IMR-90 (cell line): ENCODE measurements around the gene PRKCE. TPM values are rescaled to one million over a fixed set of nuclear protein-coding genes. Genes with fewer than 3 reads are reported as not detected.

ENCODE experiments used
- ATAC-seq: fragments of 200-7000 bp; cut with Tn5 transposase; 2 replicates; pipeline ENCODE4 v1.9.1; 2020; ENCODE audit warnings: low read depth, mild to moderate bottlenecking, moderate library complexity
- BruUV-seq: library from RNA; stranded (reverse); fragments of 400-500 nt; replicated peaks from 2 replicates; lab custom pipeline; 2021; lab: Mats Ljungman, UMichigan
- CTCF ChIA-PET: fragments of 300-600 bp; formaldehyde crosslinking; extraction: SDS; loops from one replicate; lab custom pipeline; 2021; ENCODE audit warnings: antibody characterized with exemption; lab: Yijun Ruan, JAX
- POLR2A ChIA-PET: fragments of 300-600 bp; sonication (Branson Sonifier 250); formaldehyde crosslinking; loops from one replicate; lab custom pipeline; 2022; ENCODE audit warnings: antibody characterized with exemption; ENCODE audit not compliant: unreplicated experiment; lab: Charles Lee
- DNase-seq: peaks from one replicate; pipeline ENCODE4 v3.0.0; 2013
- H2AFZ ChIP-seq: replicated peaks from 2 replicates; pipeline ENCODE3; 2013; ENCODE audit warnings: low read length, mild to moderate bottlenecking; ENCODE audit not compliant: poor library complexity
- H2AK5ac ChIP-seq: 2 replicates; pipeline ENCODE4 v1.6.1; 2013; ENCODE audit warnings: low read depth, low read length, inconsistent platforms
- H2AK9ac ChIP-seq: replicated peaks from 2 replicates; pipeline ENCODE3; 2013; ENCODE audit warnings: mild to moderate bottlenecking, low read depth, low read length, moderate library complexity; ENCODE audit not compliant: poor library complexity
- H2BK120ac ChIP-seq: 2 replicates; pipeline ENCODE4 v1.6.1; 2013; ENCODE audit warnings: low read depth, low read length, inconsistent platforms
- H2BK15ac ChIP-seq: 3 replicates; pipeline ENCODE4 v1.6.1; 2013; ENCODE audit warnings: low read depth, low read length, inconsistent platforms
- H2BK20ac ChIP-seq: 2 replicates; pipeline ENCODE4 v1.6.1; 2013; ENCODE audit warnings: low read depth, mild to moderate bottlenecking, inconsistent platforms, low read length, moderate library complexity
- H2BK5ac ChIP-seq: 2 replicates; pipeline ENCODE4 v1.6.1; 2013; ENCODE audit warnings: mild to moderate bottlenecking, low read depth, low read length, inconsistent platforms; ENCODE audit not compliant: poor library complexity, severe bottlenecking
- H3K14ac ChIP-seq: replicated peaks from 2 replicates; pipeline ENCODE4 v1.6.1; 2013; ENCODE audit warnings: low read depth, low read length, inconsistent platforms
- H3K18ac ChIP-seq: 2 replicates; pipeline ENCODE4 v1.6.1; 2013; ENCODE audit warnings: low read depth, low read length, control low read depth
- H3K23ac ChIP-seq: 2 replicates; pipeline ENCODE4 v1.6.1; 2013; ENCODE audit warnings: low read depth, low read length, inconsistent platforms
- H3K27ac ChIP-seq: 2 replicates; pipeline ENCODE4 v1.5.1; 2013; ENCODE audit warnings: mild to moderate bottlenecking, control low read depth, low read length; ENCODE audit not compliant: insufficient read depth
- H3K27me3 ChIP-seq: 2 replicates; pipeline ENCODE4 v1.6.1; 2013; ENCODE audit warnings: low read length; ENCODE audit not compliant: control insufficient read depth, insufficient read depth
- H3K36me3 ChIP-seq: 2 replicates; pipeline ENCODE4 v1.6.1; 2013; ENCODE audit warnings: low read length, mixed read lengths; ENCODE audit not compliant: control insufficient read depth, insufficient read depth
- H3K4ac ChIP-seq: 2 replicates; pipeline ENCODE4 v1.6.1; 2013; ENCODE audit warnings: low read depth, low read length, inconsistent platforms
- H3K4me1 ChIP-seq: 2 replicates; pipeline ENCODE4 v1.6.1; 2013; ENCODE audit warnings: low read length, mixed read lengths; ENCODE audit not compliant: control insufficient read depth, insufficient read depth
- H3K4me2 ChIP-seq: 2 replicates; pipeline ENCODE4 v1.6.1; 2013; ENCODE audit warnings: low read depth, mild to moderate bottlenecking, control low read depth, low read length, moderate library complexity
- H3K4me3 ChIP-seq: 2 replicates; pipeline ENCODE4 v1.5.1; 2013; ENCODE audit warnings: low read depth, mild to moderate bottlenecking, control low read depth, low read length, moderate library complexity; ENCODE audit not compliant: insufficient read depth
- H3K56ac ChIP-seq: 2 replicates; pipeline ENCODE4 v1.6.1; 2013; ENCODE audit warnings: low read length, inconsistent platforms; ENCODE audit not compliant: insufficient read depth; ENCODE audit errors: extremely low read depth
- H3K79me1 ChIP-seq, 2 experiments: 2 replicates each; pipeline ENCODE4 v1.6.1; 2013; ENCODE audit warnings: low read length in 2 of 2, inconsistent platforms in 1 of 2, low read depth in 1 of 2
- H3K9ac ChIP-seq: 2 replicates; pipeline ENCODE4 v1.6.1; 2013; ENCODE audit warnings: low read depth, low read length, control low read depth
- H3K9me1 ChIP-seq: 2 replicates; pipeline ENCODE4 v1.6.1; 2013; ENCODE audit warnings: low read length, inconsistent platforms; ENCODE audit not compliant: insufficient read depth
- H3K9me3 ChIP-seq: 2 replicates; pipeline ENCODE4 v1.6.1; 2013; ENCODE audit warnings: low read length; ENCODE audit not compliant: control insufficient read depth, insufficient read depth
- H4K20me1 ChIP-seq: 2 replicates; pipeline ENCODE4 v1.6.1; 2013; ENCODE audit warnings: low read length, inconsistent platforms; ENCODE audit not compliant: insufficient read depth
- H4K5ac ChIP-seq: 2 replicates; pipeline ENCODE4 v1.6.1; 2013; ENCODE audit warnings: mild to moderate bottlenecking, low read depth, low read length, control low read depth
- H4K8ac ChIP-seq, 2 experiments: 2 replicates each; pipeline ENCODE4 v1.6.1; 2013; ENCODE audit warnings: low read depth in 2 of 2, low read length in 2 of 2, control low read depth in 1 of 2, inconsistent platforms in 1 of 2
- H4K91ac ChIP-seq: 2 replicates; pipeline ENCODE4 v1.6.1; 2013; ENCODE audit warnings: low read depth, low read length, inconsistent platforms; ENCODE audit not compliant: insufficient read depth
- CEBPB ChIP-seq: IDR thresholded peaks from 2 replicates; pipeline ENCODE4 v1.6.1; 2012; ENCODE audit warnings: low read depth, low read length, improper control_type of control experiment
- CTCF ChIP-seq: conservative IDR thresholded peaks from 2 replicates; pipeline ENCODE4 v1.5.1; 2012; ENCODE audit warnings: mild to moderate bottlenecking, low read depth, low read length, improper control_type of control experiment
- FOS ChIP-seq: fragments of 150-350 bp; IDR thresholded peaks from 2 replicates; pipeline ENCODE4 v1.6.1; 2016; ENCODE audit warnings: low read depth, low read length
- MAFK ChIP-seq: IDR thresholded peaks from 2 replicates; pipeline ENCODE4 v1.6.1; 2012; ENCODE audit warnings: low read depth, low read length, improper control_type of control experiment
- MAZ ChIP-seq: IDR thresholded peaks from 2 replicates; pipeline ENCODE4 v1.6.1; 2012; ENCODE audit warnings: low read depth, mild to moderate bottlenecking, low read length, improper control_type of control experiment, moderate library complexity, borderline replicate concordance
- MXI1 ChIP-seq: IDR thresholded peaks from 2 replicates; pipeline ENCODE4 v1.6.1; 2012; ENCODE audit warnings: low read depth, mild to moderate bottlenecking, low read length, moderate library complexity, borderline replicate concordance
- WGBS, 2 experiments: methylation state at CpG; one replicate each; pipeline versions ENCODE4 v1.1.5 to v1.1.7; 2013; ENCODE audit warnings: missing lambda C conversion rate in 2 of 2; ENCODE audit not compliant: insufficient read length in 1 of 2; ENCODE audit errors: extremely low coverage in 2 of 2; 5-methylcytosine and 5-hydroxymethylcytosine counted together
- dilution Hi-C: fragments of 300-500 bp; cut with HindIII; formaldehyde crosslinking; loops from one replicate; pipeline ENCODE4 v1.14.3; 2018; ENCODE audit warnings: low sequenced_read_pairs; ENCODE audit not compliant: unreplicated experiment
- in situ Hi-C: fragments of 300-500 bp; cut with MboI; formaldehyde crosslinking; loops from 3 replicates; pipeline ENCODE4 v1.14.3; 2019; ENCODE audit warnings: low sequenced_read_pairs, inconsistent platforms, mixed read lengths
- intact Hi-C: fragments of 100-400 bp; cut with micrococcal nuclease; formaldehyde crosslinking; loops from 2 replicates; pipeline ENCODE4 v1.10.0; 2022
- polyA plus RNA-seq, 3 experiments: library from polyadenylated mRNA; depleted of rRNA; stranded (reverse); fragments of >200 nt; gene quantifications; 2 replicates each; pipeline ENCODE4 v1.2.3, GENCODE V29; 2012; ENCODE audit warnings: low replicate concordance in 1 of 3
- total RNA-seq: library from RNA; depleted of rRNA; stranded (reverse); fragments of >200 nt; gene quantifications from 2 replicates; pipeline ENCODE4 v1.2.3, GENCODE V29; 2012

PRKCE gene
- total and polyA plus RNA-seq, 2 of the 4 experiments (the other 2 are of a cell fraction) = 8.1 to 32.4 TPM

GRCh38 chr2:45963816-45964215 lies 312.3 kb downstream of the PRKCE start:
- Histone ChIP-seq H3K4me2 (no peak overlapping the region), H3K27me3 (no peaks in the 10 kb centered on the region), H2BK20ac (peak overlapping the region; percentile 93), H2AK5ac (peak overlapping the region; percentile 97), H3K36me3 (no peaks in the 10 kb centered on the region), H2AFZ (peak overlapping the region; percentile 68), H3K23ac (peak overlapping the region; percentile 7; the same call in 1 of the 2 replicates), H3K4me1 (peaks cover 18% of the 10 kb centered on the region), H3K79me1 (peaks cover 0 to 7% of the 10 kb centered on the region in 2 experiments; a peak in 2 of 4 replicates), H4K20me1 (peaks cover 3% of the 10 kb centered on the region; the same call in 1 of the 2 replicates), H2BK5ac (peak overlapping the region; percentile 11), H2BK120ac (peak overlapping the region; percentile 90), H2AK9ac (peak overlapping the region; percentile 6), H4K8ac (peak overlapping the region; percentile 39 to 64; a peak in 3 of 4 replicates), H2BK15ac (peak overlapping the region; percentile 86; the same call in 1 of the 3 replicates), H3K27ac (peak overlapping the region; percentile 39; the same call in 1 of the 2 replicates), H3K18ac (no peak overlapping the region), H3K4me3 (no peak overlapping the region), H3K4ac (peak overlapping the region; percentile 87), H4K5ac (no peak overlapping the region), H3K56ac (peak overlapping the region; percentile 38; the same call in 1 of the 2 replicates), H4K91ac (peak overlapping the region; percentile 30; the same call in 1 of the 2 replicates), H3K9me3 (no peaks in the 10 kb centered on the region), H3K9me1 (peaks cover 18% of the 10 kb centered on the region), H3K14ac (peak overlapping the region; percentile 87), H3K9ac (no peak overlapping the region)
- intact Hi-C loops = no loop called here
- TF ChIP-seq MXI1 (no peak), CEBPB (no peak), MAFK (no peak), CTCF (no peak), MAZ (no peak), FOS (no peak)
- 80% methylated on average over 2 of the region's 7 CpGs; no CpG with 5 or more reads in 1 of the 2 experiments for WGBS, 2 experiments
- ChIA-PET POLR2A (no interaction called here), CTCF (interaction anchor here (0.5 kb wide), 1 partner anchor 67 kb away, joined by 3 read pairs; no protein-coding TSS in a partner anchor)
- DNase-seq (no peak), ATAC-seq (no peak)
- BruUV-seq = no TSS peak
- dilution Hi-C loops = no loop called here
- in situ Hi-C loops = no loop called here
